ENCODE data around the gene INPP1.

DNA sequence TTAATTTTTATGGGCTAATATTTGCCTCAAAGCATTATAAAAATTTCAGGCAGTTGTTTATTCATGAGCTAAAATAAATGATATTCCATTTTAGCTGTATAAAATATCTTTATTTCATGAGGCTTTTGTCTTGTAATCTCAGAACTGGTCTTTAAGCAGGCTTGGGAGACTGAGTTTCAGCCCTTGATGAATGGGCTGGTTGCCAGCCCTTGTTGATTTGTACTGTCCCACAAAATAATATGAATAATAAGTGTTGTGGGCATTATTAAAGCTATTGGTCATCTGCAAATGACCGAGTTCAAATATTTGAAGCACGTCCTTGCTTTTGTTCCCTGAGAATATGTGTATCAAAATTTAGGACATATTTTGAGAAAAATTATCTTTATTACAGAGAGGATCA, 18.2 kb downstream of the INPP1 start:
- TF ChIP-seq POLR2AphosphoS5 (IDR thresholded peaks at IDR 0.05; ENCODE audit: insufficient read depth in 1 of 2, low read depth in 1 of 2) (no peak), CTCF (IDR thresholded peaks at IDR 0.05) (no peak)
